ENCODE data around the gene SPACA4. TPM values are rescaled to one million over a fixed set of nuclear protein-coding genes. Genes with fewer than 3 reads are reported as not detected.
A peak's percentile ranks its signal among the peaks of the same experiment; 100 is the strongest.

Gene SPACA4
- total and polyA plus RNA-seq, 3 donors from 2014 or later = 72.6 to 147 (median 145) TPM

DNA sequence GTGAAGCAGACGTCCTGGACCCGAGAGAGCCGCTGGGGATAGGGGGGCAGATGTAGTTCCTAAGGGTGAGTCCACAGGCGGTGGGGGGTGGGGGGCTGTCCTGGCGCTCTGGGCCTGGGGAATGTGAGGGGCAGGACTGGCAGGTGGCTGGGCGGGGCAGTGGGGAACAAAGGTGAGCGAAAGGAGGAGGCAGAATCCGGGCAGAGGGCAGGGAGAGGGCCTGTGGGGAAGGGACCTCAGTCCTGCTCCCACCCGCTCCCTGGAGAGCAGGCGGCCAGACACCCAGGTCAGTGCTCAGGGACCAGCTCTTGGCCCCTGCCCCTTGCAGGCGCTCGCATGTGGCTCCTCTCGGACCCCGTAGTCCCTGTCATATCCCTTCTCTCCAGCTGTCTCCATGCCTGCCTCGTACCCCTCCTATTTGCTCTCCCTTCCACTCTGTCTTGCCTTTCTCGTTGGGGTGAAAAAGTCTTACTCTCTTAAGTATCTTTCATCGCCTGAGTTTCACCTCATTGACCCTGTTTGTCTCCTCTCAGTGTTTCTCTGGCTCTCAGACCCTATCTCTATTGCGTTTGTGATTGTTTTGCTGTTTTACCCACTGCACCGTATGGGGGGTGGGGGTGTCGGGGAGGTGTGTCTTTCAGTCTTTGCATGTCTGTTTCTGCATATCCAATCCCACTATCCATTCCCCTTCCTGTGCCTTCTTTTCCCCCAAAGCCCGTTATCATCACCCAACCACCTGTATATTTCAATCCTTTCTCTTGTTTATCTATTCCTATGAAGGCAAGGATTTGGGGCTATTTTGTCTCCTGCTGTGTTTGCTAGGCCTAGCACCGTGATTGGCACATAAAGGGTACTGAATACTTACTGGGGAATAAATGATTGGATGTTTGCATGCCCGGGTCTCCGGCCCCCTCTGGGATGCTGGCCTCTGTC is 18.5 kb downstream of the SPACA4 start:
- Histone ChIP-seq H3K27me3 (no peaks in the 10 kb centered on the region), H3K36me3 (ENCODE audit: low read depth, missing control alignments) (no peaks in the 10 kb centered on the region), H3K4me1 (peaks cover 21% of the 10 kb centered on the region), H3K9me3 (no peaks in the 10 kb centered on the region), H3K27ac (peak overlapping the region; percentile 46 to 91), H3K4me3 (peak overlapping the region; percentile 45 to 61)
- no peak for DNase-seq
- TF ChIP-seq, protein P1, sequence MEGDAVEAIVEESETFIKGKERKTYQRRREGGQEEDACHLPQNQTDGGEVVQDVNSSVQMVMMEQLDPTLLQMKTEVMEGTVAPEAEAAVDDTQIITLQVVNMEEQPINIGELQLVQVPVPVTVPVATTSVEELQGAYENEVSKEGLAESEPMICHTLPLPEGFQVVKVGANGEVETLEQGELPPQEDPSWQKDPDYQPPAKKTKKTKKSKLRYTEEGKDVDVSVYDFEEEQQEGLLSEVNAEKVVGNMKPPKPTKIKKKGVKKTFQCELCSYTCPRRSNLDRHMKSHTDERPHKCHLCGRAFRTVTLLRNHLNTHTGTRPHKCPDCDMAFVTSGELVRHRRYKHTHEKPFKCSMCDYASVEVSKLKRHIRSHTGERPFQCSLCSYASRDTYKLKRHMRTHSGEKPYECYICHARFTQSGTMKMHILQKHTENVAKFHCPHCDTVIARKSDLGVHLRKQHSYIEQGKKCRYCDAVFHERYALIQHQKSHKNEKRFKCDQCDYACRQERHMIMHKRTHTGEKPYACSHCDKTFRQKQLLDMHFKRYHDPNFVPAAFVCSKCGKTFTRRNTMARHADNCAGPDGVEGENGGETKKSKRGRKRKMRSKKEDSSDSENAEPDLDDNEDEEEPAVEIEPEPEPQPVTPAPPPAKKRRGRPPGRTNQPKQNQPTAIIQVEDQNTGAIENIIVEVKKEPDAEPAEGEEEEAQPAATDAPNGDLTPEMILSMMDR (IDR thresholded peaks at IDR 0.05) = no peak
- no peak for TF ChIP-seq POLR2A (IDR thresholded peaks at IDR 0.05)
- 41 to 50% methylated on average over 24 of the region's 24 CpGs for WGBS, 2 donors
- intact Hi-C loops (cut with DNase I; ENCODE audit: low total_unique reads) = no loop called here

DNA sequence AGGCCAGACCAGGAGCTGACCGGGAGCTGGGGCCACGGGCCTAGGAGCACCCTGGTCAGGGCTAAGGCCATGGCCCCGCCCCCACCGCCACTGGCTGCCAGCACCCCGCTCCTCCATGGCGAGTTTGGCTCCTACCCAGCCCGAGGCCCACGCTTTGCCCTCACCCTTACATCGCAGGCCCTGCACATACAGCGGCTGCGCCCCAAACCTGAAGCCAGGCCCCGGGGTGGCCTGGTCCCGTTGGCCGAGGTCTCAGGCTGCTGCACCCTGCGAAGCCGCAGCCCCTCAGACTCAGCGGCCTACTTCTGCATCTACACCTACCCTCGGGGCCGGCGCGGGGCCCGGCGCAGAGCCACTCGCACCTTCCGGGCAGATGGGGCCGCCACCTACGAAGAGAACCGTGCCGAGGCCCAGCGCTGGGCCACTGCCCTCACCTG is 19.4 kb downstream of the SPACA4 start:
- Histone ChIP-seq H3K27me3 (no peaks in the 10 kb centered on the region), H3K36me3 (ENCODE audit: low read depth, missing control alignments) (no peaks in the 10 kb centered on the region), H3K4me3 (no peak overlapping the region), H3K4me1 (peaks cover 28% of the 10 kb centered on the region), H3K9me3 (no peaks in the 10 kb centered on the region), H3K27ac (no peak overlapping the region)
- intact Hi-C loops (cut with DNase I; ENCODE audit: low total_unique reads) = no loop called here
- 87 to 93% methylated on average over 4 to 30 of the region's 30 CpGs for WGBS, 2 donors
- no peak for TF ChIP-seq POLR2A (IDR thresholded peaks at IDR 0.05)
- TF ChIP-seq, protein P1 (IDR thresholded peaks at IDR 0.05) = no peak
- DNase-seq = no peak

DNA sequence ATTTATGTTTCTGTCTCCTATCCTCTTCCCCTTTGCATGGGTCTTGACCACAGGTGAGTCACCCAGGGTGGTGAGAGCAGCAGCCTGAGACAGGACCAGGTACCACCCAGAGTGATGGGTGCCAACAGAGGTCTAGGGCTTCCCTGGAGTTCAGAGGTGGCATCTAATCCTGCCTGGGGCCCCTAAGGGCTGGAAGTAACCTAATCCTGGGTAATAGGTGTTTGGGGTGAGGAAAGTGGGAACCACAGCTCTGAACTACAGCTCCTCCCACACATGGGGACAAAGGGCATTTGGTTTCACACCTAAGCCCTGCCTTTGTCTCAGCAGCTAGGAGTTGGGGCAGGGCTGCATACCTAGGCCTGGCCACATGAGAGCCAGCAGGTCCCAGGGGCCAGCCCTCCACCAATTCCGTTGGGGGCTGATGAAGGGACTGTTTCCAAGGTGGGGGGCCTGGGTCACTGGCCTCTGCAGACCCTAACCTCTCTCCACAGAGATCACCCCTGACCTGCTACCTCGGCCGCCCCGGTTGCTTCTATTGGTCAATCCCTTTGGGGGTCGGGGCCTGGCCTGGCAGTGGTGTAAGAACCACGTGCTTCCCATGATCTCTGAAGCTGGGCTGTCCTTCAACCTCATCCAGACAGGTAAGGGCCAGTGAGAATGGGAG is 20.8 kb downstream of the SPACA4 start:
- Histone ChIP-seq H3K36me3 (ENCODE audit: low read depth, missing control alignments) (no peaks in the 10 kb centered on the region), H3K9me3 (no peaks in the 10 kb centered on the region), H3K4me1 (peaks cover 36% of the 10 kb centered on the region), H3K27ac (no peak overlapping the region), H3K27me3 (no peaks in the 10 kb centered on the region), H3K4me3 (no peak overlapping the region)
- TF ChIP-seq, protein P1 (IDR thresholded peaks at IDR 0.05) = no peak
- TF ChIP-seq POLR2A (IDR thresholded peaks at IDR 0.05) = no peak
- no peak for DNase-seq
- 84 to 92% methylated on average over 5 to 6 of the region's 6 CpGs for WGBS, 2 donors
- intact Hi-C loops (cut with DNase I; ENCODE audit: low total_unique reads) = no loop called here

DNA sequence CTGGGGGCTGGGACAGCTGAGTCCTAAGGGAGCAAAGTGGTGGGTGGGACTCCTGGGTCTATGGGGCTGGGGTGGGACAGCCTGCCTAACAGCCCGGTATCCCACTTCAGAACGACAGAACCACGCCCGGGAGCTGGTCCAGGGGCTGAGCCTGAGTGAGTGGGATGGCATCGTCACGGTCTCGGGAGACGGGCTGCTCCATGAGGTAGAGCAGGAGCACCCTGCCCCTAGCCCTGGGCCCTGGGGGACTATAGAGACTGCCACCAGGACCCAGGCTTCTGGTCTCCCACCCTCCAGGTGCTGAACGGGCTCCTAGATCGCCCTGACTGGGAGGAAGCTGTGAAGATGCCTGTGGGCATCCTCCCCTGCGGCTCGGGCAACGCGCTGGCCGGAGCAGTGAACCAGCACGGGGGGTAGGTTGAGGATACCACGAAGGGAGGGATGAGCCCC is 21.3 kb downstream of the SPACA4 start:
- WGBS, 2 donors = 89 to 90% methylated on average over 7 to 17 of the region's 17 CpGs
- no peak overlapping the region for H3K4me3 ChIP-seq
- H3K9me3 ChIP-seq = no peaks in the 10 kb centered on the region
- H3K4me1 ChIP-seq = peaks cover 41% of the 10 kb centered on the region
- H3K36me3 ChIP-seq (ENCODE audit: low read depth, missing control alignments) = no peaks in the 10 kb centered on the region
- TF ChIP-seq, protein P1 (IDR thresholded peaks at IDR 0.05) = no peak
- TF ChIP-seq POLR2A (IDR thresholded peaks at IDR 0.05) = no peak
- H3K27me3 ChIP-seq = no peaks in the 10 kb centered on the region
- intact Hi-C loops (cut with DNase I; ENCODE audit: low total_unique reads) = no loop called here
- no peak for DNase-seq
- no peak overlapping the region for H3K27ac ChIP-seq
